IPS-18c (cell line): ENCODE data around the gene BARD1.
"Not testable (repeated sequence)": the region's sequence is repeated elsewhere in the genome, so short reads cannot be mapped to it uniquely, and the experiment has no call there.

Source experiments
- H3K4me3 ChIP-seq: 2 replicates; pipeline ENCODE4 v1.7.0; 2013; ENCODE audit warnings: low read depth, mild to moderate bottlenecking, low read length, moderate library complexity; ENCODE audit not compliant: insufficient read depth
- H3K9me3 ChIP-seq: one replicate; pipeline ENCODE4 v1.6.1; 2013; ENCODE audit warnings: mild to moderate bottlenecking, low read length, moderate library complexity; ENCODE audit not compliant: control insufficient read depth, insufficient read depth

The BARD1 gene

GRCh38 chr2:214782671-214783070, 26.8 kb downstream of the BARD1 start:
- no peak overlapping the region for H3K4me3 ChIP-seq
- no peaks in the 10 kb centered on the region for H3K9me3 ChIP-seq

GRCh38 chr2:214781226-214781625, 28.3 kb downstream of the BARD1 start:
- H3K4me3 ChIP-seq = no peak overlapping the region
- H3K9me3 ChIP-seq = no peaks in the 10 kb centered on the region

GRCh38 chr2:214775971-214776370, 33.5 kb downstream of the BARD1 start:
- no peaks in the 10 kb centered on the region for H3K9me3 ChIP-seq
- no peak overlapping the region for H3K4me3 ChIP-seq

- no peaks in the 10 kb centered on the region for H3K9me3 ChIP-seq
- H3K4me3 ChIP-seq = no peak overlapping the region
Measured at GRCh38 chr2:214774108-214774507, 35.4 kb downstream of the BARD1 start.

- Histone ChIP-seq H3K4me3 (no peak overlapping the region), H3K9me3 (no peaks in the 10 kb centered on the region)
Measured at GRCh38 chr2:214772443-214773015, 37.0 kb downstream of the BARD1 start.

GRCh38 chr2:214765180-214765579, 44.3 kb downstream of the BARD1 start:
- no peaks in the 10 kb centered on the region for H3K9me3 ChIP-seq
- H3K4me3 ChIP-seq = no peak overlapping the region

- H3K4me3 ChIP-seq = no peak overlapping the region
- no peaks in the 10 kb centered on the region for H3K9me3 ChIP-seq
Measured at GRCh38 chr2:214753455-214753854, 56.0 kb downstream of the BARD1 start.

- Histone ChIP-seq H3K4me3 (no peak overlapping the region), H3K9me3 (no peaks in the 10 kb centered on the region)
Measured at GRCh38 chr2:214750529-214750928, 59.0 kb downstream of the BARD1 start.

GRCh38 chr2:214747992-214748391, 61.5 kb downstream of the BARD1 start:
- no peak overlapping the region for H3K4me3 ChIP-seq
- H3K9me3 ChIP-seq = no peaks in the 10 kb centered on the region

GRCh38 chr2:214742119-214742518, 67.4 kb downstream of the BARD1 start:
- Histone ChIP-seq H3K4me3 (no peak overlapping the region), H3K9me3 (no peaks in the 10 kb centered on the region)

- Histone ChIP-seq H3K4me3 (no peak overlapping the region), H3K9me3 (no peaks in the 10 kb centered on the region)
Measured at GRCh38 chr2:214740867-214741395, 68.6 kb downstream of the BARD1 start.

- Histone ChIP-seq H3K9me3 (no peaks in the 10 kb centered on the region), H3K4me3 (no peak overlapping the region)
Measured at GRCh38 chr2:214737188-214737587, 72.3 kb downstream of the BARD1 start.

GRCh38 chr2:214730800-214731407, 78.6 kb downstream of the BARD1 start:
- no peaks in the 10 kb centered on the region for H3K9me3 ChIP-seq
- H3K4me3 ChIP-seq = no peak overlapping the region

- no peak overlapping the region for H3K4me3 ChIP-seq
- H3K9me3 ChIP-seq = no peaks in the 10 kb centered on the region
Measured at GRCh38 chr2:214730248-214730647, 79.2 kb downstream of the BARD1 start.

- H3K9me3 ChIP-seq = no peaks in the 10 kb centered on the region
- no peak overlapping the region for H3K4me3 ChIP-seq
Measured at GRCh38 chr2:214724741-214725140, 84.7 kb downstream of the BARD1 start.

GRCh38 chr2:214717837-214718236, 91.6 kb downstream of the BARD1 start:
- H3K4me3 ChIP-seq, H3K9me3 ChIP-seq: not testable (repeated sequence)

- H3K4me3 ChIP-seq = no peak overlapping the region
- no peaks in the 10 kb centered on the region for H3K9me3 ChIP-seq
Measured at GRCh38 chr2:214716811-214717560, 92.5 kb downstream of the BARD1 start.

GRCh38 chr2:214715025-214715424, 94.5 kb downstream of the BARD1 start:
- Histone ChIP-seq H3K9me3 (no peaks in the 10 kb centered on the region), H3K4me3 (no peak overlapping the region)
